ENCODE data around the gene ZNRF2.

- no peak for TF ChIP-seq EZH2 (IDR thresholded peaks at IDR 0.05; ENCODE audit: low read depth)
- no peak for TF ChIP-seq CTCF (conservative IDR thresholded peaks at IDR 0.05)
Measured at GRCh38 chr7:30249986-30250774, 34.2 kb upstream of the ZNRF2 start.

All from PC-9 (cell line).